Breast epithelium (tissue), 4 donors: Measurements from ENCODE around the gene PRDM7. TPM values are rescaled to one million over a fixed set of nuclear protein-coding genes. Genes with fewer than 3 reads are reported as not detected.

ENCODE experiments used
- DNase-seq, 2 donors: peaks; one replicate each; pipeline ENCODE4 v3.0.0-alpha.2; 2019; ENCODE audit warnings: low spot score in 2 of 2
- H3K27ac ChIP-seq, 2 donors: fragments of 200-600 bp; sonication (generic) in 1 of 2; one replicate each; pipeline ENCODE4 v1.5.1; 2016 to 2019; ENCODE audit warnings: mild to moderate bottlenecking in 1 of 2
- H3K27me3 ChIP-seq, 2 donors: fragments of 200-600 bp; sonication (generic) in 1 of 2; one replicate each; pipeline versions ENCODE4 v1.5.1 to v1.6.0; 2017 to 2019; ENCODE audit warnings: control low read depth in 1 of 2, mild to moderate bottlenecking in 1 of 2
- H3K36me3 ChIP-seq: fragments of 200-600 bp; one replicate; pipeline ENCODE4 v1.5.1; 2019
- H3K4me1 ChIP-seq, 2 donors: fragments of 200-600 bp; sonication (generic); one replicate each; pipeline ENCODE4 v1.5.1; 2016 to 2019; ENCODE audit warnings: control low read depth in 1 of 2
- H3K4me3 ChIP-seq, 3 donors: fragments of 200-600 bp; sonication (generic); 1 replicate in 2 of 3; 2 replicates in 1 of 3; pipeline ENCODE4 v1.5.1; 2016 to 2019; ENCODE audit warnings: mild to moderate bottlenecking in 3 of 3, moderate library complexity in 2 of 3
- H3K9me3 ChIP-seq, 2 donors: fragments of 200-600 bp; sonication (generic) in 1 of 2; one replicate each; pipeline ENCODE4 v1.5.1; 2016 to 2019; ENCODE audit warnings: control low read depth in 1 of 2
- CTCF ChIP-seq, 3 donors: fragments of 450-650 bp; IDR thresholded peaks; one replicate each; pipeline ENCODE4 v1.5.1; 2016 to 2017; ENCODE audit warnings: antibody characterized with exemption in 3 of 3, mild to moderate bottlenecking in 3 of 3, moderate library complexity in 3 of 3
- POLR2A ChIP-seq: fragments of 450-650 bp; IDR thresholded peaks from one replicate; pipeline ENCODE4 v1.6.1; 2016; ENCODE audit warnings: antibody characterized with exemption, mild to moderate bottlenecking, moderate library complexity
- POLR2AphosphoS5 ChIP-seq, 3 donors: sonication (generic); formaldehyde crosslinking; IDR thresholded peaks; one replicate each; pipeline ENCODE4 v1.6.1; 2017; ENCODE audit warnings: antibody characterized with exemption in 3 of 3
- intact Hi-C: fragments of 100-400 bp; cut with DNase I; formaldehyde crosslinking; loops from one replicate; pipeline ENCODE4 v1.15.1; 2023; ENCODE audit warnings: low total_unique reads
- total RNA-seq, 3 donors: library from RNA; depleted of rRNA; stranded (reverse); fragments of >200 nt; gene quantifications; one replicate each; pipeline ENCODE4 v1.1.0, GENCODE V29; 2016

PRDM7 gene
- total RNA-seq, 3 donors from 2014 or later, result not detected

- peak in 1 of 2 donors; percentile 25 for DNase-seq
- Histone ChIP-seq H3K27ac (no peak overlapping the region), H3K4me1 (peaks cover 2 to 6% of the 10 kb centered on the region in 2 donors), H3K36me3 (peaks cover 9% of the 10 kb centered on the region), H3K27me3 (no peaks in the 10 kb centered on the region), H3K9me3 (no peaks in the 10 kb centered on the region), H3K4me3 (no peak overlapping the region)
- intact Hi-C loops, result no loop called here
- no peak for TF ChIP-seq CTCF (IDR thresholded peaks at IDR 0.05)
- TF ChIP-seq POLR2AphosphoS5 (IDR thresholded peaks at IDR 0.05), result no peak
- TF ChIP-seq POLR2A, result no peak
These were observed 35.1 kb downstream of the PRDM7 start for GRCh38 chr16:90041896-90042473.

GRCh38 chr16:90040152-90041023 lies 36.7 kb downstream of the PRDM7 start:
- intact Hi-C loops, result no loop called here
- Histone ChIP-seq H3K27ac (no peak overlapping the region), H3K9me3 (no peaks in the 10 kb centered on the region), H3K4me1 (no peaks in the 10 kb centered on the region), H3K36me3 (peaks cover 9% of the 10 kb centered on the region), H3K27me3 (no peaks in the 10 kb centered on the region), H3K4me3 (no peak overlapping the region)
- no peak for DNase-seq
- TF ChIP-seq POLR2AphosphoS5 (IDR thresholded peaks at IDR 0.05), result no peak
- TF ChIP-seq POLR2A, result no peak
- TF ChIP-seq CTCF (IDR thresholded peaks at IDR 0.05), result no peak

DNA sequence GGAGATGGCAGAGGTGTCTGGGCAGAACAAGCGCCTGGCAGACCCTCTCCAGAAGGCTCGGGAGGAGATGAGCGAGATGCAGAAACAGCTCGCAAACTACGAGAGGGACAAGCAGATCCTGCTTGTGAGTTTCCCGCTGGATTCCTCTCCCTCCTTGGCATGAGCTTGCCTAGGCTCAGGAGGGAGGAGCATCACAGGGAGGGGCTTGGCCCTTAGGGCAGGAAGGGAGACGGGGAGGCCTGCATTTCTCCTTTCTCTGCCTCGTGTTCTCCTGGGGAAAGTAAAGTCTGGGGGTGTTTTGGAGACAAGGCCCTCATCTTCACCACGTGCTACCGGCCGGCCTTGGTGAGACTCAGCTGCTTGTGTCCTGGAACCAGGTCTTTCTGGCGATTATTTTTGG lies 39.9 kb downstream of the PRDM7 start:
- H3K36me3 ChIP-seq, result peaks cover 9% of the 10 kb centered on the region
- intact Hi-C loops, result no loop called here

DNA sequence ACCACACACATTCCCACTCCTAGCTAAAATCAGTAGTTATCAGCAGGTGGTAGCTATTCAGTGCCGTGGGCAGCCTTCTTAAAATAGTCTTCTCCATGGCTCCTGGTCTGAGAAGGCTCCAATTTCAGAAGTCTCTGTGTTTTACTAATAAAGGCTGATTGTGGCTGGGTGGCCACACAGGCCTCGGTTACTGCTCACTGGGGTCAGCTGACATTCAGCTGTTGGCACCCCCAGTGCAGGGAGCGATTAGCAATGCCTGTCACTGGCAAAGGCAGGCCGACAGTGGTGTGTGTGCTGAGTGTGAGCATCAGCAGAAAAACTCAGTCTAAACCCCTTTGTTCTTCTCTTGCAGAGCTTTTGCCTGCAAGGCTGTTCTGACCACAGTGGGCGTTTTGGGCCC lies 41.2 kb downstream of the PRDM7 start:
- H3K36me3 ChIP-seq, result peaks cover 9% of the 10 kb centered on the region

More for the DNA sequence above, 39.9 kb downstream of the PRDM7 start:
- Histone ChIP-seq H3K9me3 (no peaks in the 10 kb centered on the region), H3K27me3 (no peaks in the 10 kb centered on the region), H3K4me3 (no peak overlapping the region), H3K4me1 (no peaks in the 10 kb centered on the region), H3K27ac (no peak overlapping the region)
- no peak for DNase-seq
- TF ChIP-seq CTCF (IDR thresholded peaks at IDR 0.05) (no peak), POLR2A (no peak), POLR2AphosphoS5 (IDR thresholded peaks at IDR 0.05) (no peak)

More for the DNA sequence above, 41.2 kb downstream of the PRDM7 start:
- H3K4me1 ChIP-seq, result no peaks in the 10 kb centered on the region
- intact Hi-C loops, result no loop called here
- no peaks in the 10 kb centered on the region for H3K27me3 ChIP-seq
- H3K9me3 ChIP-seq, result no peaks in the 10 kb centered on the region
- DNase-seq, result no peak
- no peak overlapping the region for H3K4me3 ChIP-seq
- H3K27ac ChIP-seq, result no peak overlapping the region
- no peak for TF ChIP-seq CTCF (IDR thresholded peaks at IDR 0.05)
- TF ChIP-seq POLR2A, result no peak
- no peak for TF ChIP-seq POLR2AphosphoS5 (IDR thresholded peaks at IDR 0.05)
